Pons (tissue), 1 donor: Measurements from ENCODE around the gene SLC49A4.

Source experiments
- DNase-seq: peaks from one replicate; pipeline ENCODE4 v3.0.0-alpha.2; 2016; ENCODE audit warnings: low spot score

The SLC49A4 gene

DNA sequence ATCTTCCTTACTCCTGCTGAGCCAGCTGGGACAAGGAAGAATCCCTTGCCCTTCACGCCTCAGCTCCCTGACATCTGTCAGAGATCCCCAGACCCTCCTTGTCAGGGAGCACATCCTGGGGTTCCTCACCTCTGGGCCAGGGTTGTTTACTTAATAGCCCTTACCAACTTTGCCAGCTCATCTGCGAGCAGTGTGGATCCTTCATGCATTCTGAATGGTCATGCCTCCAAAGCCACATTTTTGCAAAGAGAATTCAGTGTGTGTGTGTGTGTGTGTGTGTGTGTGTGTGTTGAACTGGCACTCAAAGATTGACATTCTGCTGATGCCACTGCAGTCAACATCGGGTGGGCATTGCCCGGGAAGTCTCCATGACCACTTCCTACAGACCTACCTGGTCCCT is 112.6 kb downstream of the SLC49A4 start:
- DNase-seq = no peak

DNA sequence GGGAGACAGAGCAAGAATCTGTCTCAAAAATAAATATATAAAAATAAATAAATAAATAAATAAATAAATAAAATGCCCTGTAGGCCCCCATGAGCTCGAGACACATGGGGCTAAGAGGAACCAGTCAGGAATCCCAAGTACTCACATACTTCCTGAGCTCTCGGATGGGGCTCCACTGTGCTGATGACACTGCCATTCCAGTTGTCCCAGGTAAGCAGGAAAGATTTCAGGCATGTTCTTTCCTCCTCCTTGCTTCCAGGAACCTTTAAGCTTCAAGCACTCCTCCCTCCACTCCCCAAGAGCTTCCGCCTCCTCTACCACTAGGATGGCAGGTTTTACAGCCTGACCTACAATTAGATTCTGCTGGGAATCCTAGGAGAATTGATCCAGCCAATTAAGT is 113.4 kb downstream of the SLC49A4 start:
- no peak for DNase-seq

GRCh38 chr3:122911901-122912300 is 117.0 kb downstream of the SLC49A4 start:
- DNase-seq = no peak

- DNase-seq = no peak
Observed at GRCh38 chr3:122912772-122913538, 118.1 kb downstream of the SLC49A4 start.

DNA sequence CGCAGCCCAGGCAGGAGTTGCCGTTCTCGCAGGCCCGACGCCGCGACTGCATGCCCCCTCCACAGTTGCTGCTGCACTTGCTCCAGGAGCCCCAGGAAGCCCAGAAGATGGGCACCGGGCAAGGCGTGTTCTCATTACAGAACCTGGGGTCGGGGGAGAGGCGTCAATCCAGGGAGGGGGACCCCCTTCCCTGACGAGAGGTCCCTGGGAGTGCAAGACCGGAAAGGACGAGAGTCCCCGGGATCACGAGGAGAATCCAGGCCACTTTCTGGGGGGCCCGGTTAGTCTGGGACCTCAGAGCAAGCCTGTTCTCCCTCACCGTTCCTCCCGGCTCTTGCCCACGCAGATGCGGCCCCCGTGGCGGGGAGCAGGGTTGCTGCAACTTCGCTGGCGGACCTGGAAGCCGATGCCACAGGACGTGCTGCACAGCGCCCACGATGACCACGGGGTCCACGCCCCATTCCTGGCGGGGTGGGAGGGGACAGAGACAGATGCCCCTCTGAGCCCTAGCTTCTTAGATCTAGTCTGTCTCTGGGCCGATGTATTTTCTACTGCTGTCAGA is 118.8 kb downstream of the SLC49A4 start:
- no peak for DNase-seq

DNA sequence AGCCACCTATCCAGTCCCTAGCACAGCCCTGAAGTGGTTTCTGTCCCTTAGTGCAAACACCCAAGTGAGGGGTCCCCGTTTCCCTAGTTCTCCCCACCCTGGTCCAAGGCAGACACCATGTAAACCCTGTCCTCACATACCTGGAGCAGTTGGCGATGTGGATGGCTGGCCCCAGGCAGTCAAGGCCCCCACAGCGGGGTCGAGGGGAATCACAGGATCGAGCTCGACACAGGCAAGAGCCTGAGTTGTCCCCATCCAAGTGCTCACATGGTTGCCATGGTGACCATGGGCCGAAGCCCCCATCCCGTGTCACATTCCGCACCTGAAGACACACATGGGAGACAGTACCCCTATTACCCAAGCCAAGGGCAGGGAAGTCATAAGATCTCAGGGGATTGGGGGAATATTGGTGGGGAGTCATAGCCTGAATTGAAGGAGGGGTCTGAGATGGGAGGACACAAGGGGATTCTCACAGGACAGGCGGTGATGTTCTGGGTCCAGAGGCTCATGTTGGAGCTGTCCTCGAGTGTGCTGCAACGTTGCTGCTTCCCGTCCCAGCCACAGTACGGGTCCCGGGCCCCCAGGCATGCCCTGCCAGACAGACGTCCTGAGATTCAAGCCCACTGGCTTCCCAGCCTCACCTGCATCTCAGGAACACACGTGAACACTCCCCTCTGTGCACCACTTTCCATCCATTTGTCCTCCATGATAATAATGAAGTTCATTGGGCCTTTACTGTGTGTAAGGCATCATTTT is 120.6 kb downstream of the SLC49A4 start:
- DNase-seq = no peak

- no peak for DNase-seq
Observed at GRCh38 chr3:122916084-122916483, 121.2 kb downstream of the SLC49A4 start.

GRCh38 chr3:122916580-122916979 is 121.7 kb downstream of the SLC49A4 start:
- no peak for DNase-seq

GRCh38 chr3:122917412-122917811 is 122.5 kb downstream of the SLC49A4 start:
- no peak for DNase-seq

GRCh38 chr3:122918576-122919290 is 123.9 kb downstream of the SLC49A4 start:
- DNase-seq = no peak

DNA sequence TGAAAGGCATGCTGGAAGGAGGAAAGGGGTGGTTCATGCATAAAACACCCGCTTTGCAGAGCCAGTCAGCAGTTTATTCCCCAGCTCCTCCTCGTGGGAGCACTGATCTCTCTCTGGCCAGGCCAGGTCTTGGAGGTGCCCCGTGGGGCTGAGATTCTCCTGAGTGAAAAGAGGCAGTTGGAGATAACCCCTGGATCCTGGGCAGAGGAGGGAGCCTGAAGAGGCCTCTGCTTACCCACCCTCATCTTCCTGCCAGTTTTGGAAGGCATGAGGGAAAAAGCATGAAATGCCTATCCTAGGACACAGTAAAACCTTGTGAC is 124.4 kb downstream of the SLC49A4 start:
- DNase-seq = no peak

DNA sequence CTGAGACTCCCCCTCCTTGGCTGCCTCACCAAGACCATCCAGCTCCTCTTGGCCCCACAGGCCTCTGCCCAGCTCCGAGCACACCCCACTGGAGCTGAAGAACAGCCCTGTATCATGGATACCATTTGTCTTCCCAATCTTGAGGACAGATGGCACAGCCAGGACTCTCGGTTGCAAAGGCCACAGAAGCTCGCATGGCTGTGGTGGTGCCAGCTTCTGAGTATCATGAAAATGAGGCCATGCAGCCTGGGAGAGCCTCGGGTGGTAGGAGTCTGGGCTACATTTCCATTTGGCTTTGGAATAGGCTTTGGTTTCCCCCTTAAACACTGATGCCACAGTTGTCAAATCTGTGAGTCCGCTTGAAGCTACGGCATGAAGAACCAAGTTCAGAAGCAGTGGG is 126.1 kb downstream of the SLC49A4 start:
- no peak for DNase-seq

DNA sequence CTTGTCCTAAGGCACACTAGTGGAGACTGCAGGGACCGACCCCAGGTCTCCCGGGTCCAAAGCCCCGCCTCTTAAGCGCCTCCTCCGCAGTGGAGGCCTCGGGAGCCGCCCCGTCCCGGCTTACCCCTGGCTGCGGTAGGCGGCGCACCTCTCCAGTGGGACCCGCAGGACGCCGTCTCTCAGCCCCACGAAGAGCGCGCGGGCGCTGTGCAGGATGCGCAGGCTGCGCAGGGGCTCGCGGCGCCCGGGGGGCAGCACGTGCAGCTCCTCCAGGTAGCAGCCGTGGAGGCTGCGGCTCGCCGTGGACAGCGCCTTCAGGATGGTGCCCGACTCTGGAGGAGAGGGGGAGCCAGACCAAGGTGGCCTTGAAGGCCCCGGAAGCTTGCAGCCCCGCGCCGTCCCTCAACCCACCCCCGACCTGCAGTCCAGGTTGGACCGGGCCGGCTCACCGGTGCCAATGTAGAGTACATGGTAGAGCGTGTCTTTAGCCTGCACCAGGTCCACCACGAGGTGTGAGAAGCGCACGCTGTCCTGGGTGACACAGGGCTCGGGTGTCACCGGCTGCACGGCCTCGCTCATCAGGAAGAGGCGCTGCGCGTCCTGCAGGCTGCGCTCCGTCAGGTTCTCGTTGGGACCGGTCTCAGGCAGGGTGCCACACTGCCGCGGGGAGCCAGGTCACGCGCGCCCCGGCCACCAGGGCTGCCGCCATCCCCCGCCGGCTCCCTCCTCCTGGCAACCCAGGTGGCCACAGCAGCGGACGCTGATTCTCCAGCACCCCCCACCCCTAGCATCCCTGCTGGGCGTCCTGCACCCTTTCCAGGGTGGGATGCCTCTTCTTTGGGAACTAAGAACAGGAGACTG is 127.2 kb downstream of the SLC49A4 start:
- no peak for DNase-seq

GRCh38 chr3:122923611-122924010 is 128.7 kb downstream of the SLC49A4 start:
- no peak for DNase-seq

DNA sequence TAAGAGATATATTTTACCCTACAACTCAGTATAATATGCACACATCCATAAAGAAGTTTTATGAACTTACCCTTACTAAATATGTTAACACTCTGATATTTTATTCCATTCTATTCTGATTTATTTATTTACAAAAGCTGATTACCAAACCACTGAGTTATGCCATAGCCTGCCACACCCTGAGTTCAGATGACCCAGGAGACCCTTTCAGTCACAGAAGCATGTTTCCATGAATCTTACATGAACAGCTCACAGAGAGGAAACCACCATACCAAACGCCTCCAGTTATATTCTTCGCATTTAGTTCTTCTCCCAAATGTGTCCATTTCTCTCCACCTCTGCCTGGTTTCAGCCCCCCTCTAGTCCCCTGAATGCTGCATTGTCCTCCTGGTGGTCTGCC is 129.2 kb downstream of the SLC49A4 start:
- no peak for DNase-seq

GRCh38 chr3:122925756-122926155 is 130.9 kb downstream of the SLC49A4 start:
- no peak for DNase-seq

- DNase-seq = no peak
Observed at GRCh38 chr3:122926322-122926721, 131.5 kb downstream of the SLC49A4 start.

DNA sequence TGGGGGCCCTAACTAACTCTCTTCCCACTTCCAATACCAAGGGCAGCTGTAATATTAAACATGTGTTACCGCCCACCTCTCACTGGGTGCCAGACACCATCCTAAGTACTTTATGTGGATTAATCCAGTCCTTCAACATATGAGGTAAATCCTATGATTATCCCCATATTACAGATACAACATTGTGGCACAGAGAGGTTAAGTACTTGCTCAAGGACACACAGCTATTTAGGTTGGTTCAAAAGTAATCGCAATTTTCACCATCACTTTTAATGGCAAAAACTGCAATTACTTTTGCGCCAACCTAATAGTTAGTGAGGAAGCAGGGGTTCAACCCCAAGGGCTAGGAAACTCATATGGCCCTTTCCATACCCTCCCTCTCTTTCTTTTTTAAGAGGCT is 131.9 kb downstream of the SLC49A4 start:
- no peak for DNase-seq

- DNase-seq = no peak
Observed at GRCh38 chr3:122927726-122928125, 132.9 kb downstream of the SLC49A4 start.

GRCh38 chr3:122928396-122929187 is 133.7 kb downstream of the SLC49A4 start:
- no peak for DNase-seq
